Keratinocyte (primary cell): Measurements from ENCODE around the gene USP20. TPM values are rescaled to one million over a fixed set of nuclear protein-coding genes. Genes with fewer than 3 reads are reported as not detected.

ENCODE experiments used
- DNase-seq: peaks from one replicate; pipeline ENCODE4 v3.0.0-alpha.2; 2011; ENCODE audit warnings: low read depth, missing footprints, low spot score
- FAIRE-seq: peaks from 2 replicates; lab custom pipeline; 2011; peaks lifted over from hg19 to GRCh38; lab: Jason Lieb, UNC
- H2AFZ ChIP-seq: 2 replicates; pipeline ENCODE4 v1.6.0; 2012; ENCODE audit warnings: low read length, control low read depth, inconsistent platforms; ENCODE audit not compliant: control insufficient read depth
- H3K27ac ChIP-seq: 2 replicates; pipeline ENCODE4 v1.5.1; 2011; ENCODE audit warnings: low read length; ENCODE audit not compliant: control insufficient read depth, insufficient read depth
- H3K27me3 ChIP-seq: 3 replicates; pipeline ENCODE4 v1.6.0; 2011; ENCODE audit warnings: low read length; ENCODE audit not compliant: control insufficient read depth, insufficient read depth; ENCODE audit errors: extremely low read depth
- H3K36me3 ChIP-seq, 2 experiments: 2 replicates in 1 of 2; 3 replicates in 1 of 2; pipeline ENCODE4 v1.5.1; 2011; ENCODE audit warnings: low read length in 2 of 2, mild to moderate bottlenecking in 1 of 2; ENCODE audit not compliant: control insufficient read depth in 2 of 2, insufficient read depth in 2 of 2; ENCODE audit errors: extremely low read depth in 1 of 2
- H3K4me1 ChIP-seq: 3 replicates; pipeline ENCODE4 v1.5.1; 2011; ENCODE audit warnings: low read length; ENCODE audit not compliant: control insufficient read depth, insufficient read depth; ENCODE audit errors: extremely low read depth
- H3K4me2 ChIP-seq: 3 replicates; pipeline ENCODE4 v1.6.0; 2011; ENCODE audit warnings: low read depth, low read length; ENCODE audit not compliant: control insufficient read depth, insufficient read depth; ENCODE audit errors: extremely low read depth
- H3K4me3 ChIP-seq, 3 experiments: fragments of 200-600 bp in 1 of 3; sonication (generic) in 1 of 3; 2 replicates in 2 of 3; 3 replicates in 1 of 3; pipeline ENCODE4 v1.5.1; 2011 to 2016; ENCODE audit warnings: low read length in 3 of 3, mild to moderate bottlenecking in 3 of 3, control low read depth in 2 of 3, inconsistent platforms in 1 of 3, low read depth in 1 of 3, mixed read lengths in 1 of 3, mixed run types in 1 of 3, moderate library complexity in 1 of 3; ENCODE audit not compliant: control insufficient read depth in 2 of 3, insufficient read depth in 2 of 3; ENCODE audit errors: extremely low read depth in 1 of 3
- H3K79me2 ChIP-seq: 2 replicates; pipeline ENCODE4 v1.6.0; 2012; ENCODE audit warnings: low read length; ENCODE audit not compliant: control insufficient read depth, insufficient read depth
- H3K9ac ChIP-seq: 3 replicates; pipeline ENCODE4 v1.6.0; 2011; ENCODE audit warnings: low read length; ENCODE audit not compliant: control insufficient read depth, insufficient read depth; ENCODE audit errors: extremely low read depth
- H3K9me1 ChIP-seq: 3 replicates; pipeline ENCODE4 v1.6.0; 2011; ENCODE audit warnings: low read length; ENCODE audit not compliant: control insufficient read depth, insufficient read depth; ENCODE audit errors: extremely low read depth
- H3K9me3 ChIP-seq: 2 replicates; pipeline ENCODE4 v1.5.1; 2012; ENCODE audit warnings: low read depth, low read length; ENCODE audit not compliant: control insufficient read depth
- H4K20me1 ChIP-seq: 3 replicates; pipeline ENCODE4 v1.6.0; 2011; ENCODE audit warnings: low read length; ENCODE audit not compliant: control insufficient read depth, insufficient read depth; ENCODE audit errors: extremely low read depth
- EZH2 ChIP-seq: IDR thresholded peaks from one replicate; pipeline ENCODE4 v1.6.1; 2012; ENCODE audit warnings: inconsistent platforms, mild to moderate bottlenecking, low read length, moderate library complexity
- dilution Hi-C: fragments of 300-500 bp; cut with MboI; formaldehyde crosslinking; loops from one replicate; pipeline ENCODE4 v1.7.0; 2020; ENCODE audit warnings: low sequenced_read_pairs; ENCODE audit not compliant: extremely low pct_ligation_motif_present
- polyA plus RNA-seq, 5 experiments: library from polyadenylated mRNA; depleted of rRNA in 3 of 5; stranded (reverse) in 3 of 5; stranded (forward) in 1 of 5; unstranded in 1 of 5; fragments of >200 nt; gene quantifications; 1 replicate in 1 of 5; 2 replicates in 3 of 5; 3 replicates in 1 of 5; pipeline versions ENCODE4 v1.2.1 to v1.2.3, GENCODE V29; 2011 to 2012; ENCODE audit warnings: missing spikeins in 2 of 5, low read depth in 1 of 5, low replicate concordance in 1 of 5
- TF ChIP-seq, protein P1 (sequence below), 3 experiments: IDR thresholded peaks in 1 of 3; conservative IDR thresholded peaks in 1 of 3; optimal IDR thresholded peaks in 1 of 3; 2 replicates in 2 of 3; 3 replicates in 1 of 3; pipeline versions ENCODE3 to v1.5.1; 2011; ENCODE audit warnings: low read length in 3 of 3, mild to moderate bottlenecking in 3 of 3, moderate library complexity in 2 of 3, control low read depth in 1 of 3, inconsistent platforms in 1 of 3; ENCODE audit not compliant: insufficient read depth in 2 of 3; ENCODE audit errors: extremely low read depth in 1 of 3

The USP20 gene
- polyA plus RNA-seq, 1 donor (not counting 4 experiments of a cell fraction or from before 2014, with no cell fraction given), result 6.4 TPM

DNA sequence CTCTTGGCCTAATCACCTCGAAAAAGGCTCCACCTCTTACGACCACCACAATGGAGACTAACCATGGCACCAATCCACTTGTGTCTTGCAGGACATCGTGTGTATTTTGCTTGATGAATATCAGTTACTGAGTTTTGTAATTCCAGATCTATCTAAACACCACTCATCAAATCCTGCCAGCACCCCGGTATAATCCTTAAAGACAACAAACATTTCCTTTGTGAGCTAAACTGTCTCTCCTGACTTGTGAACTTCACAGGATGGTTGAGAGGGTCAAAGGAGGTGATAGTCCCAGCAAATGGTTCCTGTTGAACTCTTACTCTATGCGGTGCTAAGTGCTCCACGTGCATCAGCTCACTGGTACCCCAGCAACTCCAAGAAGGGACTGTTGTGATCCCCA, 36.3 kb upstream of the USP20 start:
- dilution Hi-C loops, result no loop called here
- no peak for DNase-seq
- peaks cover 3% of the 10 kb centered on the region for H3K79me2 ChIP-seq
- no peak overlapping the region for H2AFZ ChIP-seq
- H3K27me3 ChIP-seq, result peaks cover 4% of the 10 kb centered on the region
- no peak overlapping the region for H3K4me3 ChIP-seq
- H3K36me3 ChIP-seq, result no peaks in the 10 kb centered on the region
- no peak overlapping the region for H3K4me2 ChIP-seq
- no peaks in the 10 kb centered on the region for H4K20me1 ChIP-seq
- TF ChIP-seq, protein P1, sequence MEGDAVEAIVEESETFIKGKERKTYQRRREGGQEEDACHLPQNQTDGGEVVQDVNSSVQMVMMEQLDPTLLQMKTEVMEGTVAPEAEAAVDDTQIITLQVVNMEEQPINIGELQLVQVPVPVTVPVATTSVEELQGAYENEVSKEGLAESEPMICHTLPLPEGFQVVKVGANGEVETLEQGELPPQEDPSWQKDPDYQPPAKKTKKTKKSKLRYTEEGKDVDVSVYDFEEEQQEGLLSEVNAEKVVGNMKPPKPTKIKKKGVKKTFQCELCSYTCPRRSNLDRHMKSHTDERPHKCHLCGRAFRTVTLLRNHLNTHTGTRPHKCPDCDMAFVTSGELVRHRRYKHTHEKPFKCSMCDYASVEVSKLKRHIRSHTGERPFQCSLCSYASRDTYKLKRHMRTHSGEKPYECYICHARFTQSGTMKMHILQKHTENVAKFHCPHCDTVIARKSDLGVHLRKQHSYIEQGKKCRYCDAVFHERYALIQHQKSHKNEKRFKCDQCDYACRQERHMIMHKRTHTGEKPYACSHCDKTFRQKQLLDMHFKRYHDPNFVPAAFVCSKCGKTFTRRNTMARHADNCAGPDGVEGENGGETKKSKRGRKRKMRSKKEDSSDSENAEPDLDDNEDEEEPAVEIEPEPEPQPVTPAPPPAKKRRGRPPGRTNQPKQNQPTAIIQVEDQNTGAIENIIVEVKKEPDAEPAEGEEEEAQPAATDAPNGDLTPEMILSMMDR (optimal IDR thresholded peaks at IDR 0.05 in 1 of 3, IDR thresholded peaks at IDR 0.05 in 1 of 3, conservative IDR thresholded peaks at IDR 0.05 in 1 of 3; ENCODE audit: extremely low read depth in 1 of 3, insufficient read depth in 2 of 3, low read length in 3 of 3), result no peak
- TF ChIP-seq EZH2, result no peak
- no peaks in the 10 kb centered on the region for H3K9me1 ChIP-seq
- no peak overlapping the region for H3K9ac ChIP-seq
- FAIRE-seq, result no peak
- no peaks in the 10 kb centered on the region for H3K9me3 ChIP-seq
- H3K27ac ChIP-seq, result no peak overlapping the region
- peaks cover 3% of the 10 kb centered on the region for H3K4me1 ChIP-seq

DNA sequence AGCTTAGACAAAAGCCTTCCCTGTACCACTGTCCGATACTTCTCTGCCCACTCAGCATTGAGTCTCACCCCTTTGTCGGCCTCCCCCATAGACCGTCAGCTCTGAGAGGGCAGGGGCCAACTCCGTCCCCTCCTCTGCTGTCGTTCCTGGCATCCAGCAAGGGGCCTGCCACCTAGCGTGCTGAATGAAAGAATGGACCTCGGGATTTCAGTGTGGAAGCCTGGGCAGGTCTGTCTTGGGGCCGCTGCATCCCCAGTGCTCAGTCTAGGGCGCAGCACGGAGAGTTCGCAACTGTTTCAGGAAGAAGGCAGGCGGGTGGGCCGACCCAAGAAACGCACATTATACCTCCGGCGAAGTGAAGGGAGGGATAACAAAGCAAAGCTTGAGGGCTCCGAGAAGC, 33.8 kb upstream of the USP20 start:
- dilution Hi-C loops, result no loop called here
- FAIRE-seq, result no peak
- H3K27ac ChIP-seq, result no peak overlapping the region
- no peak for DNase-seq
- peaks cover 6% of the 10 kb centered on the region for H3K4me1 ChIP-seq
- peaks cover 0 to 4% of the 10 kb centered on the region in 2 experiments for H3K36me3 ChIP-seq
- no peaks in the 10 kb centered on the region for H3K9me3 ChIP-seq
- no peak overlapping the region for H3K4me2 ChIP-seq
- no peaks in the 10 kb centered on the region for H3K9me1 ChIP-seq
- TF ChIP-seq, protein P1 (optimal IDR thresholded peaks at IDR 0.05 in 1 of 3, IDR thresholded peaks at IDR 0.05 in 1 of 3, conservative IDR thresholded peaks at IDR 0.05 in 1 of 3; ENCODE audit: extremely low read depth in 1 of 3, insufficient read depth in 2 of 3, low read length in 3 of 3), result no peak
- no peak for TF ChIP-seq EZH2
- no peak overlapping the region for H3K4me3 ChIP-seq
- H3K27me3 ChIP-seq, result no peaks in the 10 kb centered on the region
- peaks cover 9% of the 10 kb centered on the region for H3K79me2 ChIP-seq
- no peak overlapping the region for H2AFZ ChIP-seq
- no peak overlapping the region for H3K9ac ChIP-seq
- no peaks in the 10 kb centered on the region for H4K20me1 ChIP-seq
